Breast epithelium (tissue), 3 donors: ENCODE measurements around the gene PLCB2.

Source experiments
- POLR2A ChIP-seq: fragments of 450-650 bp; IDR thresholded peaks from one replicate; pipeline ENCODE4 v1.6.1; 2016; ENCODE audit warnings: antibody characterized with exemption, mild to moderate bottlenecking, moderate library complexity
- POLR2AphosphoS5 ChIP-seq, 3 donors: sonication (generic); formaldehyde crosslinking; IDR thresholded peaks; one replicate each; pipeline ENCODE4 v1.6.1; 2017; ENCODE audit warnings: antibody characterized with exemption in 3 of 3
- TF ChIP-seq, protein P1 (sequence below), 3 donors: fragments of 450-650 bp; IDR thresholded peaks; one replicate each; pipeline ENCODE4 v1.5.1; 2016 to 2017; ENCODE audit warnings: antibody characterized with exemption in 3 of 3, mild to moderate bottlenecking in 3 of 3, moderate library complexity in 3 of 3

DNA sequence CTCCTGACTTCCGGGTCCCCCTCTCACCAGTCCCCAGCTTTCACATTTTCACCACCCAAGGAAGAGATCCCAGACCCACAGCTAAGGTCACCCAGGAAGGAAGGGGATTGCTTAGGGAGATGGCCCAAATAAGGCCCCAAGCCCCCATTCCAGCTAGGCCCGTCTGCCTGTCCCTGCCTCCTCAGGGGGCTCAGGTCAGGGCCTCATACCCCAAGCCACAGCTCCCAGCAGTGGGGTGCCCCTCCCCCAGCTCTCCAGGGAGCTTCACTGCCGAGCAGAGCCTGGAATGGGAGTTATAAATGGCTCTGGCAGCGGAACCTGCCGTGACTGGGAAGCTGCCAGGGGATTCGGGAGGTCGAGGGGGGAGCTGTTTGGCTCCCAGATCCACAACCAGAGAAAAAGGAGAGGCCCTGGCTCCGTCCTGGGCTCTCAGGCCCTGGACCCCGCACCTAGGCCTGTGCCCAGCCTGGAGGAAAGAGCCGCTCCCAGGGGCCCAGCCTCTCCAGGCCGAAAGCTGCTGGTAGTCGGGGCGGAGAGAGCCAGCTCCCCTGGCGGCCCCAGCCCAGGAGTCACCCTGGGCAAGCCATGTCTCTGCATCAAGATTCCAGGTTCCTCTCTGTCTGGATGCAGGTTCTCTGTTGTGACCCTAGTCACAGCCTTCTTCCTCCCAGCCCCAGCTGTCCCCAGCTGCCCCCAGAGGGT lies 32.5 kb upstream of the PLCB2 start:
- TF ChIP-seq, protein P1, sequence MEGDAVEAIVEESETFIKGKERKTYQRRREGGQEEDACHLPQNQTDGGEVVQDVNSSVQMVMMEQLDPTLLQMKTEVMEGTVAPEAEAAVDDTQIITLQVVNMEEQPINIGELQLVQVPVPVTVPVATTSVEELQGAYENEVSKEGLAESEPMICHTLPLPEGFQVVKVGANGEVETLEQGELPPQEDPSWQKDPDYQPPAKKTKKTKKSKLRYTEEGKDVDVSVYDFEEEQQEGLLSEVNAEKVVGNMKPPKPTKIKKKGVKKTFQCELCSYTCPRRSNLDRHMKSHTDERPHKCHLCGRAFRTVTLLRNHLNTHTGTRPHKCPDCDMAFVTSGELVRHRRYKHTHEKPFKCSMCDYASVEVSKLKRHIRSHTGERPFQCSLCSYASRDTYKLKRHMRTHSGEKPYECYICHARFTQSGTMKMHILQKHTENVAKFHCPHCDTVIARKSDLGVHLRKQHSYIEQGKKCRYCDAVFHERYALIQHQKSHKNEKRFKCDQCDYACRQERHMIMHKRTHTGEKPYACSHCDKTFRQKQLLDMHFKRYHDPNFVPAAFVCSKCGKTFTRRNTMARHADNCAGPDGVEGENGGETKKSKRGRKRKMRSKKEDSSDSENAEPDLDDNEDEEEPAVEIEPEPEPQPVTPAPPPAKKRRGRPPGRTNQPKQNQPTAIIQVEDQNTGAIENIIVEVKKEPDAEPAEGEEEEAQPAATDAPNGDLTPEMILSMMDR (IDR thresholded peaks at IDR 0.05): no peak
- no peak for TF ChIP-seq POLR2A
- TF ChIP-seq POLR2AphosphoS5 (IDR thresholded peaks at IDR 0.05): peak in 2 of 3 donors; percentile 37 to 56
